GM18520 (cell line): ENCODE data around the gene DRC1.

Experiments used
- ATAC-seq: cut with Tn5 transposase; IDR thresholded peaks from one replicate; pipeline ENCODE4 v1.9.1; 2021; ENCODE audit not compliant: unreplicated experiment

The DRC1 gene

DNA sequence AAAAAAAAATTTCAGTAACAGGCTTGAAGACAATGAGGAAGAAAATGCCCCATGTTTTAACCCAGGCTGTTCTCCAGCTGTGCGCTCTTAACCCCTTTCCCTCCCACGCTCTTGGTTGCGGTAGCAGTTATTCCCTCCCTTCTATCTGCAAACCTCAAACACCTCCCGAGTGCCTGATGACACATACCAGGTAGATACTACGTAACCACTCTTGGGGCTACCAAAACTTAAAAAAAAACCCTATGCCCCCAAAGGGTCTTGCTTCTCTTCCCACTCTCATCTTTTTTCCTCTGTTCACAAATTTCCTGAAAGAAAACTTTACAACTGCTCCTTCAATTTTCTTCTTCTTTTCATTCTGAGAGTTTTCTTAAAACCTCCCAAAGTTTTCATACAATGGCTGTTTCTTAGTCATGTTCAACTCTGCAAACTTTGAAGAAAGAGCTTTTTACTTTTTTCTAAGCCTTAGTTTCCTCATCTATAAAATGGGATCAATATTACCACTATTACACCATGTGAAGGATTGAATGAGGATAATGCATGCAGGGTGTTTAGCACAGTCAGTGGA is 4.9 kb upstream of the DRC1 start:
- ATAC-seq, result no peak

DNA sequence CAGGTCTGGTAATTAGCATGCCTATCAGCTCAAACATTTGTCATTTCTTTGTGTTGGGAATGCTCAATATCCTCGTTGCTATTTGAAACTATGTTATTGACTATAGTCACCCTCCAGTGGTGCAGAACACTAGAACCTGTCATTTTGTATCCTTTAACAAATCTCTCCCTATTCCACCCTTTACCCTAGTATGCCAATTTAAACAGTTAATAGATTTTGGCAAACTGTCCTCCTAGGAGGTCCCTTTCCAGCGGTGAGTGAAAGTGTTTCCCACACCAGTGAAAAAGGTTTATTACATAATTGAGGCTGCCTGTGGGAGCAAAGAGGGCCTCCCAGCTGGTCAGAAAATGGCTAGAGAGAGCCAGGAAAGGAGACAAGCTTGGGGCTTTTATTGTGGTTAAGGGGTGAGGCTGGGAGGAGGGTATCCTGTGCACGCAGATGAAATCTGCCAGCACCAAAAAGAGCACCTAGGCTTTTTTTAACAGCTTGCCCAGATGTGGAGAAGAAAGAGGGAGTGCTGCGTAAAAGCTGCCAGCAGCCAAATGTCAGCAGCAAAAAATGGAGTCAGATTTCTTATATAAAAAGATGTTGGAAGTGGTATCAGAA is 1.8 kb upstream of the DRC1 start:
- no peak for ATAC-seq

DNA sequence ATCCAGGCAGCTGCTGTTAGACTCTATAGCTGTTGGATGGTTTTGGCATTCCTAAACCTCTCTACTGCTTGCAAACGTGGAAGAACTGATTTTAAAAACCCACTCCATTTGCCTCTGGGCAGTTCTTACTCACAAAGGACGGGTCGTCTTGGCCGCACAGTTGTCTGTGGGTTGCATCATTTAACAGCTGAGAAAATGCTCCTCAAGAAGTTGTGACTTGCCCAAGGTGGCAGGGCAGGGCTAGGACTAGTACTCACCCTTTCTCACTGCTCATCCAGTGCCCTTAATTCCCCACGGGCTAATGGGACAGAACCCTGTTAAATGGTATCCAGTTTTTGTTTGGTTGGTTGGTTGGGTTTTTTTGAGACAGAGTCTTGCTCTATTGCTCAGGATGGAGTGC is 997 bp upstream of the DRC1 start:
- no peak for ATAC-seq

- no peak for ATAC-seq
Observed at GRCh38 chr2:26407526-26407925, 5.8 kb downstream of the DRC1 start.

GRCh38 chr2:26409785-26410184 is 8.1 kb downstream of the DRC1 start:
- ATAC-seq, result no peak

GRCh38 chr2:26410764-26411243 is 9.1 kb downstream of the DRC1 start:
- ATAC-seq, result no peak

DNA sequence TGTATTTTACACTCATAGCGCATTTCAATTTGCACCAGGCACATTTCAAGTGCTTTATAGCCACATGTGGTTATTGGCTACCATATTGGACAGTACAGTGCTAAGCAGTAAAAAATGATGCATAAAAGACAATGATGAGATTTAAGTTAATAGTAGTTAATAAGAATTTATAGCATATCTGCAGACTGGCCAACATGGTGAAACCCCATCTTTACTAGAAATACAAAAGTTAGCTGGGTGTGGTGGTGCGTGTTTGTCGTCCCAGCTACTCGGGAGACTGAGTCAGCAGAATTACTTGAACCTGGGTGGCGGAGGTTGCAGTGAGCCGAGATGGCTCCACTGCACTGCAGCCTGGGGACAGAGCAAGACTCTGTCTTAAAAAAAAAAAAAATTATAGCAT is 9.7 kb downstream of the DRC1 start:
- no peak for ATAC-seq

- no peak for ATAC-seq
Observed at GRCh38 chr2:26412091-26412673, 10.5 kb downstream of the DRC1 start.

GRCh38 chr2:26414311-26414710 is 12.6 kb downstream of the DRC1 start:
- ATAC-seq, result no peak

DNA sequence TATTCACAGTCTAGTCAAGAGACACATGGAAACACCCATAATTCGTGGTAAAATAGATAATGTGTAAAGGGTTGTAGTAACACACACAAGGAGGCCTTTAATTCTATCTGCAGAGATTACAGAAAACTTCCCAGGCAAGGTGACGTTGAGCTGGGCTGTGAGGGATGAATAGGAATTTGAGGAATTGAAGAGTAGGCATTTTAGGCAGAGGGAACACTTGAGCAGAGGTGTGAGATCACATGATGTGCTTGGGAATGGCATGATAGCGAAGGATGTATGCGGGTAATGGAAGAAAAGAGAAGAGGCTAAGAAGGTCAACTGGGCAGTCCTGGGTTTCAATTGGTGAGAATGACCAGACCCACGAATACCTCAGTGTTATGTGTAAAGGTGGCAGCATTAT is 20.2 kb downstream of the DRC1 start:
- ATAC-seq, result no peak

DNA sequence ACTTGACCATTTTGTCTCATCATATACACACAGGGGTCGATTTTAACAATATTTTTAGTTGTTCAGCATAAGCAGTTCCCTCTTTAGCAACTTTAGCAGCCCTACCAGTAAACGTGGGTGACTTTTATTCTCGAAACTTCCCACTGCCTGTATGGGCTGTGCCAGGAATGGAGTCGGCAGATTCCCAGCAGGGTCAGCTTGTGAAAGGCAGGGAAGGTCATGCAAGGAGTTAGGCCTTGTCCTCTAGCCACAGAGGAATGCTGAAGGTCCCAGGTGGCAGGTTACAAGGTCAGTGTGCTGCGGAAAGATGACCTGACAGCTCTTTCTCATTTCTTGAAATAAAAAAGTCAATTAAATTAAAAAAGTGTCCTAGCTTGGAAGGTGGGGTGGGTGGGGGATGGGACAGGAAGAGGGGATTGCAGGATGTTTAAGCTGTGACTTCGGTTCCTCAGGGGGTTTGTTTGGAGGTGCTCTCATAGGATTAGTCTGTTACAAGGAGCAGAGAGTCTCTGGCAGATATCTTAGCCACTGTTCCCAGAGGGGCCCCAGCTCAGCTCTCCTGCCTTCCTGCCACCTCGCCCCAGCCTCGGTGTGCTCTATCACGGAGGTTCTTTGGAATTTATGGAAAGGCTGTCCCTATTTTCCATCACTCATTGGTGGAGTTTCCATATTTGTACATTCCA is 21.4 kb downstream of the DRC1 start:
- ATAC-seq, result no peak

DNA sequence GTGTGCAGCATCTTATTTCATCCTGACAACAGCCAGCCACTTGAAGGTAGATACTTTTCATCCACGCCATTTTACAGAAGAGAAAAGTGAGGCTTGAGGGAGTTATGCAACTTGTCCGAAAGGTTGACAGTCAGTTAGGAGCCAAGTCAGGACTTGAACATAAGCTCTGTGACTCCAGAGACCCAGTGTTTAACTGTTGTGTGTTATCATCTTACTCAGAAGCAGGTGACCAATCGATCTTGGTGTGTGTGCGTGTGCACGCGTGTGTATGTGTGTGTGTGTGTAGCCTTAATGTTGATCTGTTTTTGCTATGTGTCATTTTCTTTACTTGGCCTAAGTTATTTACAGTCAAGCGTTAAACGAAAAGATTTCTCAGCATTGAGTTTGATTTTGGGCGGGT is 22.0 kb downstream of the DRC1 start:
- no peak for ATAC-seq

DNA sequence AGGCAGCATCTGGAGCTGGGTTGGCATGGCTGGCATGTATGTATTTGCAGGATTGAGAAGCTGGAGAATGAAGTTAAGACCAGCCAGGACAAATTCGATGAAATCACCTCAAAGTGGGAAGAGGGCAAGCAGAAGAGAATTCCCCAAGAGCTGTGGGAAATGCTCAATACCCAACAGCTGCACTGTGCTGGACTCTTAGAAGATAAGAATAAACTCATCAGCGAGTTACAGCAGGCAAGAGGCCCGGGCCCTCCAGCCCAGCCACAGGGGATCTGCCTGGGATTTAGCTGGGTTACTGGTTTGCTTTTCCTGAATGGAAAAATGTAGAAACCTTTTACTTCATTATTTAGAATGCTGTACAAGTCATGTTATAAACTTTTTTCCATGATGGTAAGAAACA is 22.5 kb downstream of the DRC1 start:
- ATAC-seq, result no peak

- no peak for ATAC-seq
Observed at GRCh38 chr2:26428846-26429245, 27.1 kb downstream of the DRC1 start.

DNA sequence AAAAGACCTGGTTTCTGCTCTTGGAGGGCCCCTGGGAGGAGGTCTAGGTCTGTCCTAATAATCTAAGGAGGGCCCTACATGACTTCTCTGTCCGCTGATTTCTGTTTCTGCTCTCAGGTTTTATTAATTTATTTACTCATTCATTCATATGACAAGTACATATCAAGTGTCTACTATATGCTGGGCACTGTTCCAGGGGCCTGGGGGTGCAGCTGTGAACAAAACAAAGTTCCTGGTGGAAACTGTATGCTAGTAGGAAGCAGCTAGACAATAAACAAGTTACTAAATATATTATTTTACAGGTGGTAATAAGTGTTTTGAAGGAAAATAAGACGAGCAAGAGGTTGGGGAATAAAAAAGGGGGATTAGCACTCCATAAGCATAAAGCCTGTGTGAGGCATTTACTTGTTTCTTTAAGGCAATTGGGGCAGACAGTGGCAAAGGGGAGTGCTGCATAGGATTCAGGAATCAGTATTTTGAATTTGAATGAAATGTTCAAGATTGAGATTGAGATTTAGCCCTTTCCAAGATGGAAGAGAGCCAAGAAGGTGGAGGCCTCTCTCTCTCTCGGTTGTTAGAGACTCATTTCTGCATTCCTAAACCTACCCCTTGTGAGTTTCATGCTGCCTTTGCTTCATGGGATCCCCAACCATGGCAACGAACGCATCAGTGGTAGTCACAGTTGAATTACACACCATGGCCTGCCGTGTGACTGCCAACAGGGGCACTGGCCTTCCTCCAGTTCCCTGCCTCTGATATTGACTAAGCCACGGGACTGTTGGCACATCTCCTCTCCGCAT is 28.3 kb downstream of the DRC1 start:
- ATAC-seq, result no peak

GRCh38 chr2:26430826-26431225 is 29.1 kb downstream of the DRC1 start:
- no peak for ATAC-seq

GRCh38 chr2:26432363-26432762 is 30.6 kb downstream of the DRC1 start:
- ATAC-seq, result no peak

- ATAC-seq, result no peak
Observed at GRCh38 chr2:26432859-26433258, 31.1 kb downstream of the DRC1 start.

DNA sequence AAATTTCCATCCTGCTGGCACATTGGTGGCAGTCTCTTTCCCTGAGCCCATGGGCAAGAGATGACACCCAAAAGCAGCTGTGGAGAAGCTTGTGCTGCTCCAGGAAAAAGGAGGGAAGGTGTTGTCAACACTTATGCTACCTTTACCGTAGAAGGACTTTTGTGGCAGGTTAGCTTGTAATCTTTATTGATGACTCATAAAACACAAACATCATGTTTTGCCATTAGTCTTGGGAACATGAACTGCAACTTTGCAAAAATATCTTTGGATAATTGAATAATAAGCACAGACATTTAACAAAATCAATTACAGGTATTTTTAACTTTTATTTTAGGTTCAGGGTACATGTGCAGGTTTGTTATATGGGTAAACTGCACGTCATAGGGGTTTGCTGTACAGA is 33.4 kb downstream of the DRC1 start:
- no peak for ATAC-seq

- ATAC-seq, result no peak
Observed at GRCh38 chr2:26438526-26438925, 36.8 kb downstream of the DRC1 start.

- no peak for ATAC-seq
Observed at GRCh38 chr2:26438926-26439325, 37.2 kb downstream of the DRC1 start.
